ENCODE data around the gene NUDT21. TPM values are rescaled to one million over a fixed set of nuclear protein-coding genes. Genes with fewer than 3 reads are reported as not detected.

Gene NUDT21
- total and polyA plus RNA-seq, 2 of the 8 experiments (the other 6 are each of a cell fraction or from before 2014, with no cell fraction given): 78.1 to 277 TPM

DNA sequence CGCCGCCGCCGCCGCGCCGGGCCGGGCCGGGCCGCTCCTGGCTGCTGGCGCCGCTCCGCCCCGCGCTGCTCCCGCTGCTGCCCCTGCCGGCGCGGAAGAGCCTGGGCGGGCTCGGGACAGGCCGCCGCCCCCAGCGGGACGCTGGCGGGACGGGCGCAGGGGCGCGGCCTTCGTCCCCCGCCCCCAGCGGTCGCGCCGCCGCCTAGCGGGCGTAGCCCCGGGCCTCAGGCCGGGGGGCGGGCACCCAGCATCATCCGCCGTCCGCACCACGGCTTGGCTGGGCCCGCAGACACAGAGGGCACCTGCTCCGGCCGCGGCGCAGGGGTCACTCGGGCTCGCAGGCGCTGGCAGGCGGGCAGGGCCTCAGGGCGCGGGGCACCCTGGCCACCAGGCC lies 25.7 kb downstream of the NUDT21 start, which contains the start of gene AMFR (continued):
- TF ChIP-seq RNF2 (IDR thresholded peaks at IDR 0.05; ENCODE audit: borderline replicate concordance, low read depth, low read length, missing control alignments, poor library complexity, severe bottlenecking): no peak
- TF ChIP-seq, protein P1, sequence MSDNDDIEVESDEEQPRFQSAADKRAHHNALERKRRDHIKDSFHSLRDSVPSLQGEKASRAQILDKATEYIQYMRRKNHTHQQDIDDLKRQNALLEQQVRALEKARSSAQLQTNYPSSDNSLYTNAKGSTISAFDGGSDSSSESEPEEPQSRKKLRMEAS (IDR thresholded peaks at IDR 0.05): no peak

All from H1 (cell line).